ENCODE measurements around the gene AKT3.

Gene AKT3

GRCh38 chr1:243528459-243529121, 321.5 kb downstream of the AKT3 start:
- no peak overlapping the region for H3K4me3 ChIP-seq (ENCODE audit: control insufficient read depth, low read depth, low read length)
- TF ChIP-seq CTCF (conservative IDR thresholded peaks at IDR 0.05; ENCODE audit: control insufficient read depth, insufficient read depth, low read depth, low read length), result no peak
- DNase-seq (ENCODE audit: low read depth), result no peak

- no peak overlapping the region for H3K4me3 ChIP-seq (ENCODE audit: control insufficient read depth, low read depth, low read length)
- TF ChIP-seq CTCF (conservative IDR thresholded peaks at IDR 0.05; ENCODE audit: control insufficient read depth, insufficient read depth, low read depth, low read length), result no peak
- DNase-seq (ENCODE audit: low read depth), result no peak
Observed at GRCh38 chr1:243526180-243526579, 323.9 kb downstream of the AKT3 start.

- DNase-seq (ENCODE audit: low read depth), result peak; percentile 90
- TF ChIP-seq CTCF (conservative IDR thresholded peaks at IDR 0.05; ENCODE audit: control insufficient read depth, insufficient read depth, low read depth, low read length), result no peak
- H3K4me3 ChIP-seq (ENCODE audit: control insufficient read depth, low read depth, low read length), result no peak overlapping the region
Observed at GRCh38 chr1:243525085-243525487, 325.0 kb downstream of the AKT3 start.

GRCh38 chr1:243523766-243524165, 326.3 kb downstream of the AKT3 start:
- no peak overlapping the region for H3K4me3 ChIP-seq (ENCODE audit: control insufficient read depth, low read depth, low read length)
- no peak for DNase-seq (ENCODE audit: low read depth)
- no peak for TF ChIP-seq CTCF (conservative IDR thresholded peaks at IDR 0.05; ENCODE audit: control insufficient read depth, insufficient read depth, low read depth, low read length)

- H3K4me3 ChIP-seq (ENCODE audit: control insufficient read depth, low read depth, low read length), result no peak overlapping the region
- no peak for TF ChIP-seq CTCF (conservative IDR thresholded peaks at IDR 0.05; ENCODE audit: control insufficient read depth, insufficient read depth, low read depth, low read length)
- DNase-seq (ENCODE audit: low read depth), result no peak
Observed at GRCh38 chr1:243520831-243521230, 329.2 kb downstream of the AKT3 start.

- no peak for TF ChIP-seq CTCF (conservative IDR thresholded peaks at IDR 0.05; ENCODE audit: control insufficient read depth, insufficient read depth, low read depth, low read length)
- DNase-seq (ENCODE audit: low read depth), result no peak
- H3K4me3 ChIP-seq (ENCODE audit: control insufficient read depth, low read depth, low read length), result no peak overlapping the region
Observed at GRCh38 chr1:243514927-243515326, 335.1 kb downstream of the AKT3 start.

Measured in fibroblast of mammary gland (primary cell).